ENCODE data around the gene USP24. TPM values are rescaled to one million over a fixed set of nuclear protein-coding genes. Genes with fewer than 3 reads are reported as not detected.

Gene USP24
- total RNA-seq, 1 donor, result 44.0 TPM

DNA sequence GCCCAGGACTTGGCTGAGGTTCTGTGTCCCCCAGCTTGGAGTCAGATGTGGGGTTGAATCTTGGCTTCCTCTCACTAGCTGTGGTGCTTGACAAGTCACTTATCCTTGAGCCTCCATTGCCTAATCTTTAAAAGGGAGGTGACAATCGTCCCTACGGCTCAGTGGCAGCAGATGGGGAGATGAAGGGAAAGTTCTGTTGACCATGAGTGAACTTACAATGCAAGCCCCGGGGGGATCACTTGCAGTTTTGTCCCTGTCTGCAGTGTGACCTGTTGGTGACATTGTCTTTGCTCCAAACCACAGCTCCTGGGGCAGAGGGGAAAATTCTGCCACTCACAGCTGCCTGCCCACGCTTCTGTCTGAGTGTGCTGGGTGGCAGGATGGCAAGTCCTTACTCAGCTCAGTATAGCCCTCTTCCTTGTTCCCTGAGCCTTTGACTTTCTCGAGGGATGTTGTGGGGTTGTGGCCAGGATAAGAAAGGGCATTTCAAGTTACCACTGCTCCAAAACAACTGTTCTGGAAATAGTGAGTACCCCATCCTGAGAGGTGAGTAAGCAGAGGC lies 174.2 kb downstream of the USP24 start:
- H3K4me3 ChIP-seq (ENCODE audit: low read depth, low read length), result no peak overlapping the region
- TF ChIP-seq, protein P1, sequence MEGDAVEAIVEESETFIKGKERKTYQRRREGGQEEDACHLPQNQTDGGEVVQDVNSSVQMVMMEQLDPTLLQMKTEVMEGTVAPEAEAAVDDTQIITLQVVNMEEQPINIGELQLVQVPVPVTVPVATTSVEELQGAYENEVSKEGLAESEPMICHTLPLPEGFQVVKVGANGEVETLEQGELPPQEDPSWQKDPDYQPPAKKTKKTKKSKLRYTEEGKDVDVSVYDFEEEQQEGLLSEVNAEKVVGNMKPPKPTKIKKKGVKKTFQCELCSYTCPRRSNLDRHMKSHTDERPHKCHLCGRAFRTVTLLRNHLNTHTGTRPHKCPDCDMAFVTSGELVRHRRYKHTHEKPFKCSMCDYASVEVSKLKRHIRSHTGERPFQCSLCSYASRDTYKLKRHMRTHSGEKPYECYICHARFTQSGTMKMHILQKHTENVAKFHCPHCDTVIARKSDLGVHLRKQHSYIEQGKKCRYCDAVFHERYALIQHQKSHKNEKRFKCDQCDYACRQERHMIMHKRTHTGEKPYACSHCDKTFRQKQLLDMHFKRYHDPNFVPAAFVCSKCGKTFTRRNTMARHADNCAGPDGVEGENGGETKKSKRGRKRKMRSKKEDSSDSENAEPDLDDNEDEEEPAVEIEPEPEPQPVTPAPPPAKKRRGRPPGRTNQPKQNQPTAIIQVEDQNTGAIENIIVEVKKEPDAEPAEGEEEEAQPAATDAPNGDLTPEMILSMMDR (IDR thresholded peaks at IDR 0.05; ENCODE audit: insufficient read depth, low read depth, low read length), result no peak
- DNase-seq (ENCODE audit: low read depth), result no peak

DNA sequence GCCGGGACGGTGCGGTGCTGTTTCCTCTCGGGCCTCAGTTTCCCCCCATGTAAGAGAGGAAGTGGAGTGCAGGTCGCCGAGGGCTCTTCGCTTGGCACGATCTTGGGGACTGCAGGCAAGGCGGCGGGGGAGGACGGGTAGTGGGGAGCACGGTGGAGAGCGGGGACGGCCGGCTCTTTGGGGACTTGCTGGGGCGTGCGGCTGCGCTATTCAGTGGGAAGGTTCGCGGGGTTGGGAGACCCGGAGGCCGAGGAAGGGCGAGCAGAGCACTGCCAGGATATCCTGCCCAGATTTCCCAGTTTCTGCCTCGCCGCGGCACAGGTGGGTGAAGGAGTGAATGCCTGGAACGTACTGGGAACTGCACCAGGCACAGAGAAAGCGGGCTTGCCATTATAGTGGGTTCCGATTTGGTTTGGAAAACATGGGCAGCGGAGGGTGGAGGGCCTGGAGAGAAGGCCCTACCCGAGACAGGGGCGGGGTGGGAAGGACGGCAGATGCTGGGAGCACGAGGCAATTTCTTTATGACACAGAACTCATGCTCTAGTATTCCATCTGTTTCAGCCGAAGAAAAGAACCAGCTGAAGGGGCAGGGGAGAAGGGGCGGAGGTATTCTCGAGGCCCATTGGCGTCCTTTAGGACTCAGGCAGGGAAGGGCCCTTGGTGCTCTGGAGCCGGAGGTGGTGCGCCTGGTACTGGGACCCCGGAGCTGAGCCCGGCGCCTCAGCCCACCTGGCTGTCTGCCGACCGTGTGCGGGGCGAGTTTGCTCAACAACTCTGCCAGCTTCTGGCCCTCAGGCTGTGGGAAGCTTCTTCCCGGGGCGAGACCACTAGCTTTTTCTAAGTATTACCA lies 174.9 kb downstream of the USP24 start:
- TF ChIP-seq, protein P1 (IDR thresholded peaks at IDR 0.05; ENCODE audit: insufficient read depth, low read depth, low read length), result no peak
- peak overlapping the region; percentile 30 for H3K4me3 ChIP-seq (ENCODE audit: low read depth, low read length)
- no peak for DNase-seq (ENCODE audit: low read depth)

DNA sequence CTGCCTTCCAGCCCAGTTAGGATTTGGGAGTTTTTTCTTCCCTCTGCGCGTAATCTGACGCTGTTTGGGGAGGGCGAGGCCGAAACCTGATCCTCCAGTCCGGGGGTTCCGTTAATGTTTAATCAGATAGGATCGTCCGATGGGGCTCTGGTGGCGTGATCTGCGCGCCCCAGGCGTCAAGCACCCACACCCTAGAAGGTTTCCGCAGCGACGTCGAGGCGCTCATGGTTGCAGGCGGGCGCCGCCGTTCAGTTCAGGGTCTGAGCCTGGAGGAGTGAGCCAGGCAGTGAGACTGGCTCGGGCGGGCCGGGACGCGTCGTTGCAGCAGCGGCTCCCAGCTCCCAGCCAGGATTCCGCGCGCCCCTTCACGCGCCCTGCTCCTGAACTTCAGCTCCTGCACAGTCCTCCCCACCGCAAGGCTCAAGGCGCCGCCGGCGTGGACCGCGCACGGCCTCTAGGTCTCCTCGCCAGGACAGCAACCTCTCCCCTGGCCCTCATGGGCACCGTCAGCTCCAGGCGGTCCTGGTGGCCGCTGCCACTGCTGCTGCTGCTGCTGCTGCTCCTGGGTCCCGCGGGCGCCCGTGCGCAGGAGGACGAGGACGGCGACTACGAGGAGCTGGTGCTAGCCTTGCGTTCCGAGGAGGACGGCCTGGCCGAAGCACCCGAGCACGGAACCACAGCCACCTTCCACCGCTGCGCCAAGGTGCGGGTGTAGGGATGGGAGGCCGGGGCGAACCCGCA lies 175.7 kb downstream of the USP24 start, which contains the start of gene PCSK9:
TSS of gene PCSK9 (plus strand) at position 207 of the 741 bp plus-strand sequence. CDS start at position 497, 290 bp downstream.
- peak; percentile 21 for DNase-seq (ENCODE audit: low read depth)
- H3K4me3 ChIP-seq (ENCODE audit: low read depth, low read length), result peak within 1 kb of the TSS; percentile 30
- TF ChIP-seq, protein P1 (IDR thresholded peaks at IDR 0.05; ENCODE audit: insufficient read depth, low read depth, low read length), result no peak

DNA sequence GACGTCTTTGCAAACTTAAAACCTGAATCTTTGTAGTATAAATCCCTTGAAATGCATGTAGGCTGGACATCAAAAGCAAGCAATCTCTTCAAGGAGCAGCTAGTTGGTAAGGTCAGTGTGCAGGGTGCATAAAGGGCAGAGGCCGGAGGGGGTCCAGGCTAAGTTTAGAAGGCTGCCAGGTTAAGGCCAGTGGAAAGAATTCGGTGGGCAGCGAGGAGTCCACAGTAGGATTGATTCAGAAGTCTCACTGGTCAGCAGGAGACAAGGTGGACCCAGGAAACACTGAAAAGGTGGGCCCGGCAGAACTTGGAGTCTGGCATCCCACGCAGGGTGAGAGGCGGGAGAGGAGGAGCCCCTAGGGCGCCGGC lies 176.2 kb downstream of the USP24 start:
- H3K4me3 ChIP-seq (ENCODE audit: low read depth, low read length), result no peak overlapping the region
- TF ChIP-seq, protein P1 (IDR thresholded peaks at IDR 0.05; ENCODE audit: insufficient read depth, low read depth, low read length), result no peak
- DNase-seq (ENCODE audit: low read depth), result no peak

DNA sequence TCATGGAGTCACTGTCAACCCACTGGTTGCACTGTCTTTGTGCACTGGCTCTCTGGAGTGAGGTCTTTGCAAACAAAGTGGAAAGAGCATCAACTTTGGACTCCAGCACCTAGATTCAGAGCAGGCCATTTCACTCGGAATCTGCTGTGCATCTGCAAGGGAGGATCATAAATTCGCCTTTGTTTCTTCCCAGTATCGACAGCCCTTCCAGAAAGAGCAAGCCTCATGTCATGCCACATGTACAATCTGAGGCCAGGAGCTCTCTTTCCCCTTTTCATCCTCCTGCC lies 176.7 kb downstream of the USP24 start:
- no peak for DNase-seq (ENCODE audit: low read depth)
- TF ChIP-seq, protein P1 (IDR thresholded peaks at IDR 0.05; ENCODE audit: insufficient read depth, low read depth, low read length), result no peak
- no peak overlapping the region for H3K4me3 ChIP-seq (ENCODE audit: low read depth, low read length)

DNA sequence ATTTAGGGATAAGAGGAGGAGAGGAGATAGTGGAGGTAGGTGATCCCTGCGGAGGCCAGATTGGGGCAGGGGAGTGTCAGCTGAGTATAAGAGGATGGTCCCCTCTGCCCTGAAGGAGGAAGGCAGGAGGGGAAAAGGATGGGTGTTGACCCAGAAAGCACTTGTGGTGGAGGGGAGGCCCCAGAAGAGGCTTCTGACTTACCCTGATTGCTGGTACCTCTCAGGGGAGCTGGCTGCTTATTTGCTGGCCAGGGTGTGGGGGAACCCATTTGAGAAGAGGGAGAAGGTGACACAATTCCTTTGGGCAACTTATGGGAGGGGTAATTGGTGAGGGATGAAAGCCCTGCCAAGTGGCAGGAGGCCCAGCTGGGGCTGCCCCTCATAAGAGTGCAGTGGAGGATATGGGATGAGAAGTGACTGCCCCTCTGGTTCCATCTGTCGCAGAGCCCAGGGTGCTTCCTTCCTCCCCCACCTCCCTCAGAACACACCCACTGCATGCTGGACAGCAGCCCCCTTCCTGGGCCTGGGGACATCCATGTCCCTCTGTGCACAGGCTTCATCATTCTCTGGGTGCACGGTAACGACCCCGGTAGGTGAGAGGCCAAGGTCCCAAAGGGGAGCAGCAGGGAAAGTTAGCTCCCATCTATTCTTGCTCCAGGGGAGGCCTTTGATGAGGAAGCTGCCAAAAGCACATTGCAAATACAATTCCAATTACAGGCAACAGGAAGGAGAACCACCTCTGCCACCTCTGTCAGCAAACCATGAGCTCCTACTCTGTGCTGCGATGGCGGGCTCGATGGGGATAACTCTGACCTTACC lies 177.2 kb downstream of the USP24 start:
- H3K4me3 ChIP-seq (ENCODE audit: low read depth, low read length), result no peak overlapping the region
- TF ChIP-seq, protein P1 (IDR thresholded peaks at IDR 0.05; ENCODE audit: insufficient read depth, low read depth, low read length), result no peak
- DNase-seq (ENCODE audit: low read depth), result no peak
